Calu3 (cell line): ENCODE measurements around the gene COPS9. TPM values are rescaled to one million over a fixed set of nuclear protein-coding genes. Genes with fewer than 3 reads are reported as not detected.

Experiments
- BruUV-seq: library from RNA; stranded (reverse); fragments of 400-500 nt; replicated peaks from 2 replicates; lab custom pipeline; 2021; lab: Mats Ljungman, UMichigan
- CTCF ChIA-PET: fragments of 300-600 bp; sonication (Branson Sonifier 250); formaldehyde crosslinking; loops from one replicate; lab custom pipeline; 2022; ENCODE audit warnings: antibody characterized with exemption; lab: Charles Lee
- DNase-seq: peaks from one replicate; pipeline ENCODE4 v3.0.0; 2022
- H3K27ac Mint-ChIP-seq: one replicate; pipeline ENCODE4 v1.8.0; 2022; ENCODE audit warnings: mixed read lengths; ENCODE audit not compliant: unreplicated experiment
- H3K27me3 Mint-ChIP-seq: one replicate; pipeline ENCODE4 v1.8.0; 2022; ENCODE audit warnings: mixed read lengths; ENCODE audit not compliant: unreplicated experiment
- H3K36me3 Mint-ChIP-seq: one replicate; pipeline ENCODE4 v1.8.0; 2022; ENCODE audit warnings: mild to moderate bottlenecking, moderate library complexity, mixed read lengths; ENCODE audit not compliant: insufficient read depth, unreplicated experiment
- H3K4me1 Mint-ChIP-seq: one replicate; pipeline ENCODE4 v1.8.0; 2022; ENCODE audit warnings: mild to moderate bottlenecking, low read depth, mixed read lengths; ENCODE audit not compliant: unreplicated experiment
- H3K4me3 Mint-ChIP-seq: one replicate; pipeline ENCODE4 v1.8.0; 2022; ENCODE audit warnings: mild to moderate bottlenecking, low read depth, moderate library complexity, mixed read lengths; ENCODE audit not compliant: unreplicated experiment
- H3K9me3 Mint-ChIP-seq: one replicate; pipeline ENCODE4 v1.8.0; 2022; ENCODE audit warnings: low read depth, mixed read lengths; ENCODE audit not compliant: unreplicated experiment
- intact Hi-C: fragments of 100-400 bp; cut with micrococcal nuclease; formaldehyde crosslinking; loops from one replicate; pipeline ENCODE4 v1.10.0; 2022; ENCODE audit not compliant: unreplicated experiment
- total RNA-seq: library from RNA; stranded (reverse); gene quantifications from 2 replicates; pipeline ENCODE4 v1.2.3, GENCODE V29; 2022
- TF ChIP-seq, protein P1 (sequence below): fragments of 200-600 bp; IDR thresholded peaks from one replicate; pipeline ENCODE4 v1.8.0; 2022; ENCODE audit warnings: antibody characterized with exemption; ENCODE audit not compliant: unreplicated experiment

COPS9 gene
- total RNA-seq, 1 experiment from 2014 or later = 106 TPM

DNA sequence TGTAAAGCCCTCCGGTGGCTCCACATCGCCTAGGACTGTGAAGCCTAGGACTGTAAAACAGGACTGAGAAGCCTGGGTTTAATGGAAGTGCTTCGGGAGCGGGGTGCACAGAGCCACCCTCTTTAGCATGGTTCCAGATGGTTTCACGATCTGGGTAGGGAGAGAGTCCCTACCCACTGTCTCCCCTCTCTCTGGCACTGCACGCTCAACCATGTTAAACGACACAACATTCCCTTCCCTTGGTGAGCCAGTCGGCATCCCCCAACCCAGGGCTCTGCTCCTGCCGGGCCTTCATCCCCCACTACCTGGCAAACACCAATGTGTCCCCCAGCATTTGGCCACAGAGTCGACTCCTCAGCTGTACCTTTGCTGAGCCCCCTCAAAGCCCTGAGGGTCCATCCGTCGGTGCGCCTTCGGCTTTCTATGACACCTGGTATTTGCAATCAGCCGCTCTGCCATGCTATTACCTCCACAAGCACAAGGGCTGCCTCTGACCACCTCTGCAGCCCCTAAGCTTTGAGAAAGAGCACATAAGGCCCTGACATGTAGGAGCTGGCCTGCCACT lies 1.1 kb downstream of the COPS9 start:
- BruUV-seq = no TSS peak
- H3K4me1 Mint-ChIP-seq = peaks cover 13% of the 10 kb centered on the region
- intact Hi-C loops = no loop called here
- H3K27ac Mint-ChIP-seq = peak overlapping the region; percentile 89
- no peaks in the 10 kb centered on the region for H3K9me3 Mint-ChIP-seq
- H3K27me3 Mint-ChIP-seq = peaks cover 28% of the 10 kb centered on the region
- DNase-seq = no peak
- H3K36me3 Mint-ChIP-seq = peaks cover 16% of the 10 kb centered on the region
- CTCF ChIA-PET = no interaction called here
- TF ChIP-seq, protein P1, sequence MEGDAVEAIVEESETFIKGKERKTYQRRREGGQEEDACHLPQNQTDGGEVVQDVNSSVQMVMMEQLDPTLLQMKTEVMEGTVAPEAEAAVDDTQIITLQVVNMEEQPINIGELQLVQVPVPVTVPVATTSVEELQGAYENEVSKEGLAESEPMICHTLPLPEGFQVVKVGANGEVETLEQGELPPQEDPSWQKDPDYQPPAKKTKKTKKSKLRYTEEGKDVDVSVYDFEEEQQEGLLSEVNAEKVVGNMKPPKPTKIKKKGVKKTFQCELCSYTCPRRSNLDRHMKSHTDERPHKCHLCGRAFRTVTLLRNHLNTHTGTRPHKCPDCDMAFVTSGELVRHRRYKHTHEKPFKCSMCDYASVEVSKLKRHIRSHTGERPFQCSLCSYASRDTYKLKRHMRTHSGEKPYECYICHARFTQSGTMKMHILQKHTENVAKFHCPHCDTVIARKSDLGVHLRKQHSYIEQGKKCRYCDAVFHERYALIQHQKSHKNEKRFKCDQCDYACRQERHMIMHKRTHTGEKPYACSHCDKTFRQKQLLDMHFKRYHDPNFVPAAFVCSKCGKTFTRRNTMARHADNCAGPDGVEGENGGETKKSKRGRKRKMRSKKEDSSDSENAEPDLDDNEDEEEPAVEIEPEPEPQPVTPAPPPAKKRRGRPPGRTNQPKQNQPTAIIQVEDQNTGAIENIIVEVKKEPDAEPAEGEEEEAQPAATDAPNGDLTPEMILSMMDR = no peak
- H3K4me3 Mint-ChIP-seq = peak overlapping the region; percentile 99

DNA sequence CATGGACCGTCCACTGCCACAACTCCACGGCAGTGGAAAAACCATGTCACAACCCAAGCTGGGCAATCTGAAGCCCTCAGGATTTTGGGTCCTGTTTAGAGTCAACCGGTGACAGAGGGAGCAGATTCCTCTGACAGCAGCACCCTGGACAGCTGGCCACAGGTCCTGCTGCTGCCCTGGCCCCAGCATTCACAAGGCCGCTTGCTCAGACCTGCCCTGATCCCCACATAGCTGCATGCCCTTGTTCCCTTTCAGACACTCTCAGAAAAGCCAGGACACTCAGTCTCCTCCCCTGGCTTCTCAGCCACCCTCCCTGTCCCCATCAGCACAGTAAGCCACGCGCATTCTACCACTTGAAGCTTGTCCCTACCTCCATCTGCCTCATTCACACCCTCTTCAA lies 1.6 kb downstream of the COPS9 start:
- TF ChIP-seq, protein P1 = no peak
- Mint-ChIP-seq H3K27me3 (peaks cover 23% of the 10 kb centered on the region), H3K4me1 (peaks cover 13% of the 10 kb centered on the region), H3K36me3 (peaks cover 21% of the 10 kb centered on the region), H3K4me3 (peak overlapping the region; percentile 99), H3K9me3 (no peaks in the 10 kb centered on the region), H3K27ac (no peak overlapping the region)
- DNase-seq = no peak
- CTCF ChIA-PET = no interaction called here
- no TSS peak for BruUV-seq
- intact Hi-C loops = no loop called here

DNA sequence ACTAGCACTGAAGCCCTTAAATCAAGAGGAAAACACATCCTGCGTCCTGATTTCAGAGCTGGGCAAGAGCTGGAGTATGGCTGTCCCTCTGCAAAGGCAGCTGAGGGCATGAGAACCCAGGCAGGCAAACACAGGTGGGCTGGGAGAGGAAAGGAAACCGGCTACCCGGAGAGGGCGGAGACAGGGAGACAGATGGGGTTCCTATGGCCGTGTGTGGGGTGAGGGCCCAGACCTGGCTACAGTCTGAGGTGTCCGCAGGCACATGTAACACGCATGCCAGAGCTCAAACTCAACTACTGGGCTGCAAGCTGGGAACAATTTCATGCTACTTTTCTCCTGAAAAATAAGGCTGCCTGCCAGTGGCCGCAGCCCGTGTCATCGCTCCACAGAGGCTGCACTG lies 2.7 kb downstream of the COPS9 start:
- Mint-ChIP-seq H3K9me3 (no peaks in the 10 kb centered on the region), H3K4me1 (peaks cover 13% of the 10 kb centered on the region), H3K27me3 (peaks cover 15% of the 10 kb centered on the region), H3K36me3 (peaks cover 28% of the 10 kb centered on the region), H3K27ac (no peak overlapping the region), H3K4me3 (no peak overlapping the region)
- DNase-seq = no peak
- no TSS peak for BruUV-seq
- TF ChIP-seq, protein P1 = no peak
- intact Hi-C loops = no loop called here
- CTCF ChIA-PET = no interaction called here

DNA sequence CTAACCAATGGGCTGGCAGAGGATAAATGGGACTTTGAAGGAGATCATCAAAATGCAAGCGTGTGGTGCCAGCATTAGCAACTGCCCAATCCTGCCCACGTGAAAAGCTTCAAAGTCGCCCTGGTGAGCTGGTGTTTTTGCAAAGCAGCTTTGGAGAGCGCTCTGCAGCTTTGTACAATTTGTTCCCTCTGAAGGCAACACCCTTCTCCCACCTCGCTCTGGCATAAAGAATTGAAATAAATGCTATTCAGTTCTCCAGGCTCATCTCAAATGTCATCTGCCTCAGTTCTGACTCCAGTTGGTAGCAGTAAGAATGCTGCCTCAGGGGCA lies 3.5 kb downstream of the COPS9 start:
- TF ChIP-seq, protein P1 = no peak
- Mint-ChIP-seq H3K4me3 (no peak overlapping the region), H3K9me3 (no peaks in the 10 kb centered on the region), H3K27ac (no peak overlapping the region), H3K36me3 (peaks cover 28% of the 10 kb centered on the region), H3K4me1 (peaks cover 13% of the 10 kb centered on the region), H3K27me3 (peaks cover 12% of the 10 kb centered on the region)
- CTCF ChIA-PET = no interaction called here
- intact Hi-C loops = no loop called here
- BruUV-seq = no TSS peak
- no peak for DNase-seq
